A549 (cell line): Measurements from ENCODE around the gene HECTD4.

Experiments used
- CTCF ChIP-seq: fragments of >200 bp; sonication (Bioruptor Twin); formaldehyde crosslinking; IDR thresholded peaks from 3 replicates; pipeline ENCODE4 v1.5.1; 2016
- EP300 ChIP-seq, 2 experiments: fragments of >200 bp; sonication (Bioruptor Twin); formaldehyde crosslinking; IDR thresholded peaks; 2 replicates in 1 of 2; 3 replicates in 1 of 2; pipeline ENCODE4 v1.6.1; 2016 to 2017
- KDM1A ChIP-seq: fragments of 200-600 bp; sonication (generic); IDR thresholded peaks from 2 replicates; pipeline ENCODE4 v1.6.1; 2016; ENCODE audit warnings: low read depth, mild to moderate bottlenecking
- KDM5A ChIP-seq: fragments of 200-600 bp; sonication (generic); IDR thresholded peaks from 2 replicates; pipeline ENCODE4 v1.6.1; 2016; ENCODE audit warnings: antibody characterized with exemption, mild to moderate bottlenecking
- POLR2A ChIP-seq: IDR thresholded peaks from 2 replicates; pipeline ENCODE4 v1.6.1; 2012; ENCODE audit warnings: mild to moderate bottlenecking, low read length
- RAD21 ChIP-seq, 2 experiments: fragments of >200 bp in 1 of 2; sonication (Bioruptor Twin) in 1 of 2; formaldehyde crosslinking in 1 of 2; IDR thresholded peaks in 1 of 2; conservative IDR thresholded peaks in 1 of 2; 2 replicates in 1 of 2; 3 replicates in 1 of 2; pipeline ENCODE4 v1.6.1; 2012 to 2018; ENCODE audit warnings: inconsistent platforms in 1 of 2
- RCOR1 ChIP-seq: fragments of 150-350 bp; IDR thresholded peaks from 2 replicates; pipeline ENCODE4 v1.6.1; 2014; ENCODE audit warnings: antibody characterized with exemption, low read length, low read depth

GRCh38 chr12:112347581-112347982 is 34.6 kb downstream of the HECTD4 start:
- TF ChIP-seq KDM1A (no peak), EP300 (IDR thresholded peaks at IDR 0.05) (no peak), CTCF (no peak), RAD21 (conservative IDR thresholded peaks at IDR 0.05 in 1 of 2, IDR thresholded peaks at IDR 0.05 in 1 of 2) (no peak), RCOR1 (no peak), POLR2A (no peak), KDM5A (no peak)
